Mucosa of stomach (tissue), 1 donor: ENCODE data around the gene ARVCF.

Source experiments
- H3K27me3 ChIP-seq: one replicate; pipeline ENCODE4 v1.7.0; 2013; ENCODE audit warnings: mild to moderate bottlenecking, low read length; ENCODE audit not compliant: control insufficient read depth, insufficient read depth
- H3K36me3 ChIP-seq: one replicate; pipeline ENCODE4 v1.7.0; 2013; ENCODE audit warnings: low read length; ENCODE audit not compliant: control insufficient read depth, insufficient read depth
- H3K4me1 ChIP-seq: one replicate; pipeline ENCODE4 v1.7.0; 2013; ENCODE audit warnings: mild to moderate bottlenecking, low read length; ENCODE audit not compliant: control insufficient read depth, insufficient read depth
- H3K4me3 ChIP-seq: one replicate; pipeline ENCODE4 v1.7.0; 2013; ENCODE audit warnings: low read length
- H3K9ac ChIP-seq: one replicate; pipeline ENCODE4 v1.7.0; 2013; ENCODE audit warnings: mild to moderate bottlenecking, low read length, moderate library complexity
- H3K9me3 ChIP-seq: one replicate; pipeline ENCODE4 v1.7.0; 2013; ENCODE audit warnings: mild to moderate bottlenecking, low read length, moderate library complexity; ENCODE audit not compliant: control insufficient read depth
- donor health status: Pancreatic carcinoma.

The ARVCF gene

DNA sequence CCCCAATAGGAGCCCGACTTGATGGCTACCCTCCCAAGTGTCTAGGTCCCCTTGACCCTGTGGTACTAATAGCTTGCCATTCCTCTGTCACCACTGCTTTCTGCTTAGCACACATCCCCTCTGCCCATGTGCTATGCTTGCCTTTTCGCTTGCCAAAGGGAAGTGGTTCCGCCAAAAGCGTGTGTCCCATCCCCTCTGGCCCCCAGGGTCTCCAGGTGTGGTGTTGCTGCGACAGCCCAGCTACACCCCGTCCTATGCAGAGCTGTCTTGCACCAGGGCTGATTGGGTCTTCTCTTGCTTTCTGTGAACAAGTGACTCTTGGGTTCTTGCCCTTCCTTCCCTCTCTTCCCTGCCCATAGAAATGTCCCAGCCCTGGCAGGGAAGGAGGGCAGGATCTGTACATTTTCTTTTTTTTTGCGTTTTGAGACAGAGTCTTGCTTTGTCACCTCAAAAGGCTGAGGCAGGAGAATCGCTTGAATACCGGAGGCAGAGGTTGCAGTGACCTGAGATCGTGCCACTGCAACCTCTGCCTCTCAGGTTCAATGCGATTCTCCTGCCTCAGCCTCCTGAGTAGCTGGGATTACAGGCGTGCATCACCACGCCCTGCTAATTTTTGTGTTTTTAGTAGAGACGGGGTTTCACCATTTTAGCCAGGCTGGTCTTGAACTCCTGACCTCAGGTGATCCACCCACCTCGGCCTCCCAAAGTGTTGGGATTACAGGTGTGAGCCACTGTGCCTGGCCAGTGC is 8.2 kb upstream of the ARVCF start:
- Histone ChIP-seq H3K27me3 (no peaks in the 10 kb centered on the region), H3K4me3 (no peak overlapping the region), H3K9ac (no peak overlapping the region), H3K9me3 (no peaks in the 10 kb centered on the region), H3K4me1 (peaks cover 15% of the 10 kb centered on the region), H3K36me3 (no peaks in the 10 kb centered on the region)

DNA sequence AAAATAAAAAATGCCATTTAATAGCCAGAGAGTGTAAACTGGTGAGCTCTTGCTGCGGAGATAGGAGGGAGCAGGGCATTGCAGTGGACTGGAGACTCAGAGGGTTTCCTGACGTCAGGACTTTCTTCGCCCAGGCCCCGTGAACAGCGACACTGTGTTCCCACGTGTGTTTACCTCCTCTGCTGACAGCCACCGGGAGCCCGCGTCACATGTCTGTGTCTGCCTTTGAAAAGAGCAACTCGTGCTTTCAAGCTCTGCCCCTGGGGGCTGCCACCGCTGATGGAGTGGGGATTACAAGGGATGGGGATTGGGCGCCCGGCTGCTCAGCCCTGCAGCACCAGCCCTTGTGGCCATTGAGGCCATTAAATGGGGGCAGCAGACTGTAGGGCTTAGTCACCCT is 7.6 kb upstream of the ARVCF start:
- peaks cover 15% of the 10 kb centered on the region for H3K4me1 ChIP-seq
- no peak overlapping the region for H3K4me3 ChIP-seq
- H3K9ac ChIP-seq, result no peak overlapping the region
- H3K27me3 ChIP-seq, result no peaks in the 10 kb centered on the region
- no peaks in the 10 kb centered on the region for H3K36me3 ChIP-seq
- no peaks in the 10 kb centered on the region for H3K9me3 ChIP-seq

DNA sequence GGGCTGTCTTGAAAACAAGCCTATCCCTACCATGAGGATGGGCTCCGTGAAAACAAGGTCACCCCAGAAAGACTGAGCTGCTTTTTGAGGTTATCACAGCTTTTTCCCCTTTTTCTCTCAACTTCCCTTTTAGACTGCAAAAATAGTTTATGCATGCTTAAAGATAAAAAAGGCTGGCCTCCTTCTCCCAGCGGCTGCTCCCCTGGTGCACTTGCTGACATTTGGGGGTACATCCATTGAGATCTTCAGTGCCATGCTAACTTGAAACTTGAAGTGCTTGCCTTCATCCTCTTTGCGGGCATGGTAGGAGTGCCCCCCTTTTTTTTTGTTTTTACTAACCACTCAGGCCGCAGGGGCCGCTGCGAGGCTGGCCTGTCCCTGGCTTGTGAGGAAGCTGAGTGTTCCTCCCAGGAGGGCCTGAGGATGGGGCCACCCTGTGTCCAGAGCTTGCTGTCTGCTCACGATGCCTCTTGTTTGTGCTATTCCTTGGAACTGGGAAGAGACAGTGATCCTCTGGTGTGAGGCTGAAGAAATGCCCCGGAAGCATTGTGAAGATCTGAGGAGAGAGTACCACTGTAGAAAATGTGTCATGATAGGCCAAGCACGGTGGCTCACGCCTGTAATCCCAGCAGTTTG is 6.5 kb upstream of the ARVCF start:
- Histone ChIP-seq H3K27me3 (peaks cover 4% of the 10 kb centered on the region), H3K9me3 (no peaks in the 10 kb centered on the region), H3K36me3 (no peaks in the 10 kb centered on the region), H3K4me3 (no peak overlapping the region), H3K9ac (no peak overlapping the region), H3K4me1 (peaks cover 15% of the 10 kb centered on the region)

DNA sequence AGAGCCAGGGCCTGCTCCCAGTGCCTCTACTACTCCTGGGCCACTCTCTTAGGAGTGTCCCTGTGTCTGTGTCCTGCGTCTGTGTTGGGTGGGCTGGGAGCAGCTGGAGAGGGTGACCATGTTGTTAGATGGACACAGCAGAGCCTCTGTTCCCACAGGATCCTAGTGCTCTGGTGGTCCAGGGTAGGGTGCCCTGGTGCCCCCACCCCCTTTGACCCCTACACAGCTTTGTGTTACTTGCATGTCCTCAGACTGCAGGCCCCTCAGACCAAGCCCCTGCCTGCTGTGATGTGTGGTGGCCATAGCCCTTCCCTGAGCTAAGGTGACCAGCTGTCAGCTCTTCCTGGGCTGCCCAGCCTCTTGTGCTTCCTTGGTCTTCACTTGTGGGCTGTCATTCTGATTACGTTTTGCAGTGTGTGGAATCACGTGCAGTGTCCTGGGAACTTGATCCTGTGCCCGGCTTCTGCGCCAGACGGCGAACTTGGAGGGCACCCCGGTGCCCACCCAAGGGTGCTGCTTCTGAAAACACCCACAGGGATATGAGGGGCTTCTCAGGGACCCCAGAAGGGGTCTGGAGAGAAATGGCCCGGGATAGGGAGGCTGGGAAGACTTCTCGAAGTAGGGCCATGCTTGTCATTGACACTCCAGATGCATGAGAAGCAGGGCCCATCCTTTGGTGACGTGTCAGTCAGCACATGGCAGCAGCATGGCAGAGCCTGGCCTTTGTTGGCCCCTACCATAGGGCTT is 5.8 kb upstream of the ARVCF start:
- Histone ChIP-seq H3K9ac (peak overlapping the region; percentile 91), H3K27me3 (peaks cover 11% of the 10 kb centered on the region), H3K4me1 (peaks cover 18% of the 10 kb centered on the region), H3K4me3 (no peak overlapping the region), H3K9me3 (no peaks in the 10 kb centered on the region), H3K36me3 (no peaks in the 10 kb centered on the region)

DNA sequence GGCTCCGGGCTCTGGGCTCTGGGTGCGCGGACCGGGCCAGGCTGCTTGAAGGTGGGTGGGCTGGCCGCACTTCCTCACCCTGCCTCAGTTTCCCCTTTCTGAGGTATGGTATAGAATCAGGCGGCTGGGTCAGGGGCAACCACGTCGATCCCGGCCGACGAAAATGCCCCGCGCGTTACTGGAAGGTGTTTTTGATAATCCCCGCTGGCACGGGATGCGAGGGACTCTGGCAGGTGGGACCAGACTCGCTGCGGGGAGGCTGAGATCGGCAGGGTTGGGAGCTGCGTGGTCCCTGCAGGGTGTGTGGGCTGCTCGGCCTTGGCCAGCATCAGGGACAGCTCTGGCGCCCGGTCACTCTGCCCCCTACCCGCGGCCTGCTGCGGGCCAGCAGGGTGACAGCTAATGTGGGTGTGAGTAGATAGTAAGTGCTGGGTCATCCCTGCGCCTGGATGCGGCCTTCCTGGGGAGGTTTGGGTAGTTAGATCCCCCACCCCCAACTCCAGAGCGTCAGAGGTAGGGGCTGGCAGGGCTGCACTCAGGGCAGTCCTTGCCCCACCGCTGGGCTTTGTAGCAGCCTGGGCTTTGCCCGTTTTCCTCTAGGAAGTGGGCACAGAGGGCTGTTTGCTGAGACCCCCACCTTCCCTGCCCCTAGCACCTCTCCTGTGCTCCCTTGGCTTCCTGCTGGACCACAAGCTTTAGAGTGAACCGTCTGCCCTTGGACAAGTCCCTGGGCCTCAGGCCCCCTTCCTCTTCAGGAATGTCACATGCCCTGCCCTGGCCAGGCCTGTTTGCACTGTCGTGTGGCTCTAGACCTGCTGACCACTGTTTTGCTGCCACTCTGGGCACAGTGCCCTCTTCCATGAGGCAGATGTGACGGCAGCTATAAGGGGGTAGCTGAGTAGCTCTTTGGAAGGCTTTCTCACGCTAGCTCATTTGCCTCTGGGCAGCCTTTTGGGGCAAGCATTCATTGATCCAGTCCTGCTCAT is 4.9 kb upstream of the ARVCF start:
- peak overlapping the region; percentile 90 for H3K4me3 ChIP-seq
- no peaks in the 10 kb centered on the region for H3K9me3 ChIP-seq
- H3K9ac ChIP-seq, result peak overlapping the region; percentile 91
- H3K27me3 ChIP-seq, result peaks cover 15% of the 10 kb centered on the region
- H3K36me3 ChIP-seq, result no peaks in the 10 kb centered on the region
- peaks cover 23% of the 10 kb centered on the region for H3K4me1 ChIP-seq

DNA sequence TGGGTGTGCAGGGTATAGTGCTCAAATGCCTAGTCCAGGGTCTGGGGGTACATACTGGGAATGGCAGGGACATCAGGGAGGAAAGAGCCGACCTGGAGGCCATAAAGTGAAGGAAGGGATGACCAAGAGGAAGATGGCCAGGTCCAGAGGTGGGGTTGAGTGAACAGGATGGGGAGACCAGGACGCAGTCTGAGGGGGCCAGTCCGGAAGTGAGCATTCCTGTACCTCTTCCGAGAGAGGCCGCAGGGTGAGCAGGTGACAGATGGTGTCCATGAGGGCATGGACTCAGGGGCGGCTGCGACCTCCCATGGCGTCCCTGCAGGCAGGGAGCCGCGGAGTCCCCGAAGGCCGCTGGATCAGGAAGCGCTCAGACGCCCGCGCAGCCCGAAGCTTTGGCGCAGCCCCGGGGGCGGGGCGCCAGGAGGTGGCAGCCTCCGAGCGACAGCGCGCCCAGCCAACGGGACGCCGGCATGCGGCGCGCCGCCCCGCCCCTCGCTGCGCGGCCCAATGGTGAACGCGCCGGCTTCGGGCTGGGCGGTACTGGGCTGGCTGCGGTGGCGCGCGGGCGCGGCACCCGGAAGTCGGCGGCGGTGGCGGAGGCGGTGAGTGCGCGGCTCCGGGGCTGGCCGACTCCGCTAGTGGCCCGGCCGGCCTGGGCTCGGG is 4.0 kb upstream of the ARVCF start, which contains the start of gene TANGO2:
Gene TANGO2 (plus strand): TSS at position 578 of the 663 bp plus-strand sequence. CDS start 15,689 bp downstream, outside the sequence.
- Histone ChIP-seq H3K9me3 (no peaks in the 10 kb centered on the region), H3K4me1 (peaks cover 23% of the 10 kb centered on the region), H3K36me3 (no peaks in the 10 kb centered on the region), H3K9ac (peak within 1 kb of the TSS; percentile 91), H3K4me3 (peak within 1 kb of the TSS; percentile 90), H3K27me3 (peaks cover 15% of the 10 kb centered on the region)

DNA sequence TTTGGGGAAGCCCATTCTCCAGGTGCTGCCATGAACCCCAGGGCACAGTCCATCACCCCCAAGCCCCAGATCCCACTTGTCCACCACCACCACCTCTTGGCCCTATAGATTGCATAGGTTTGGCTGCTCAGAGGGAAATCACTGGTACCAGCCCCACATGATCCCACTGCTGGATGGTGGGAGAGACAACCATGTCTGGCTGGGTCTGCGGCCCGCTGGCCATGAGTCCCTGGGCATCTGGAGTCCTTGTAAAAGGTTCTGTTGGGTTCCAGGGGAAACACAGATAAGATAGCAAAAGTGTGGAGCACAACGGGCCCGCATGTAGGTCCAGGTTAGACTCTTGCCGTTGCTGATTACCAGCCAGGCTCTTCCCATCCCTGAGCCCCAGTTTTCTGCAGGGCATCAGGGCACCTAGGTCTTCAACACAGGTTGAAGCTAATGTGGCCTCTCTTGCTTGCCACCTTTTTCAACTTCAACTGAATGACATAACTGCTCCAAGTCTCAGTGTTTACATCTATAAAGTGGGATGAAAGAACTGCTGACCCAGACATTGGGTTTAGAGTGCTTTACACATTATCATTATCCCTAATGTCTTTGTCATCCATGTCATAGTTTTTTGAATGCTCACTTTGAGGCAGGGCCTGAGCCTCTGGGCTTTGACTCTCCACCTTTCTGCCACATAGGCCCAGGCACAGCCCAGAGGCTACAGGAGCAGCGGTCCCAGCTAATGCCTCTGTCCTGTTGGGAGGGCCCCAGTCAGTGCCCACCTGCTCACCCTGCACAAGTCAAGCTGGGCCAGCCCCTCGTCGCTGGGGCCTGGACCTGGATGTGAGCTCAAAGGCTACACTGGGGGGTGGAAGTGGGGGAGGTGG is 3.3 kb upstream of the ARVCF start:
- no peaks in the 10 kb centered on the region for H3K36me3 ChIP-seq
- H3K9me3 ChIP-seq, result no peaks in the 10 kb centered on the region
- peaks cover 15% of the 10 kb centered on the region for H3K27me3 ChIP-seq
- H3K4me1 ChIP-seq, result peaks cover 31% of the 10 kb centered on the region
- H3K4me3 ChIP-seq, result peak overlapping the region; percentile 6
- H3K9ac ChIP-seq, result peak overlapping the region; percentile 73

DNA sequence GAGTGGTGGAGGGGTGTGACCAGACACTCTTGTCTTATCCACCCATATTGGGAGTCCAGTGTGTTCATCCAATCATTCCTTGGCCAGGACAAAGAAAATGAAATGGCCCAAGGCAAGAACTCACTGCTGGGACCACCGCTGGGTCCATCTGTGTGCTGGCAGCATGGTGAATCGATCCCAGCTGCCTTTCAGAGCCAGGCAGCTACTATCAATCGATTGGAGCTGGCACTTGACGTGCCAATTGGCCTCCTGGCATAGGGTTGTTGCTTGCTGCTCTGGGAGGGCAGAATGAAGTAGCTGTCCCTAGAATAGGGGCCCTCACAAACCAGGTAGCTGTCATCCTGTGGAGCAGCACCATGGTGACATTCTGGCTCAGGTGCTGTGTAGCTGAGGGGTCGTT is 1.4 kb upstream of the ARVCF start:
- H3K36me3 ChIP-seq, result no peaks in the 10 kb centered on the region
- no peaks in the 10 kb centered on the region for H3K9me3 ChIP-seq
- no peak overlapping the region for H3K4me3 ChIP-seq
- H3K4me1 ChIP-seq, result peaks cover 37% of the 10 kb centered on the region
- H3K9ac ChIP-seq, result no peak overlapping the region
- peaks cover 15% of the 10 kb centered on the region for H3K27me3 ChIP-seq

DNA sequence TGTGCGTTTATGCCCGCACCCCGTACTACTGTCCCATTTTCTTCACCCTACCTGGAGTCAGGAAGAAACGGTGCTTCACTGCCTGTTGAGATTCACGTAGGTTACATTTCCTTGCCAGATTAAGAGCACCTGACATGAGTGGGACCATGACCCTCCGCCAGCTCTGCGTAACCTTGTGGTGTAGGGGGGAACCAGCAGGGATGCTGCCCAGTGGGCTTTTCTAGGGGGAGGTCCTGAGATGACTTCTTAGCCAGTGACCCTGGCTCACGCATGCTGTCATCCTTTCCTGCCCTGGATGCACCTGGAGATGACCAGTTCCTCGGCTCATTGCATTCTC is 967 bp upstream of the ARVCF start:
- peaks cover 37% of the 10 kb centered on the region for H3K4me1 ChIP-seq
- H3K9me3 ChIP-seq, result no peaks in the 10 kb centered on the region
- H3K27me3 ChIP-seq, result peaks cover 15% of the 10 kb centered on the region
- H3K4me3 ChIP-seq, result peak overlapping the region; percentile 82
- H3K9ac ChIP-seq, result peak overlapping the region; percentile 61
- H3K36me3 ChIP-seq, result no peaks in the 10 kb centered on the region

DNA sequence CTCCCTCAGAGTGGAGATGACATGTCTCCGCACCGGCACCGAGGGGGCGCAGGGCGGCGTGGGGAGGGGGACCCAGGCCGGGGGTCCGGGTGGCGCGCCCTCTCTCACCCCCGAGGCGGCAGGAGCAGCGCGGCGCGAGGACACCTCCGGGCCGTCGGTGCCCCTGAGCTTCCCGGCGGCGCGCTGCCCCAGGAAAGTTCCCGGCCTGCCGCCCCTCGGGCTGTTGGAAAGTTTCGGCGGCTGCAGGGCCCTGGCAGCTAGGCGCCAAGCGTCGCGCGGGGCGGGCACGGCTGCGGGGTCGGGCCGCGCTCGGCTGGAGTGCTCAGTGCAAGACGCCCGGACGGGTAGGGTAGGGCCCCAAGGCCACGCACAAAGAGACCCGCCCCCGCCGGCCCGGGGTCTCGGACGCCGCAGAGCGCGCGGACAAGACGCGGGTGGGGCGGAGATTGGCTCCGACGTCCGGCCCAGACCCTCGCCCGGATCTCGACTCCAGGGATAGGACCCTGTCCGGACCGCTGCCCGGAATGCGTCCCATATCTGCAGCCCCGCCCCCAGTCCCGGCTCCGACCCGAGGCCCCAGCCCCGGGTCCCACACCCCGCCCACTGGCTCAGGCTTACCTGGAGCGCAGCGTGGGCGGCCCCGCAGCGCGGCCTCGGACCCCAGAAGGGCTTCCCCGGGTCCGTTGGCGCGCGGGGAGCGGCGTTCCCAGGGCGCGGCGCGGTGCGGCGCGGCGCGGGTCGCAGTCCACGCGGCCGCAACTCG is 471 bp downstream of the ARVCF start:
- peaks cover 26% of the 10 kb centered on the region for H3K4me1 ChIP-seq
- peak overlapping the region; percentile 28 for H3K9ac ChIP-seq
- H3K27me3 ChIP-seq, result peaks cover 15% of the 10 kb centered on the region
- H3K36me3 ChIP-seq, result no peaks in the 10 kb centered on the region
- no peaks in the 10 kb centered on the region for H3K9me3 ChIP-seq
- H3K4me3 ChIP-seq, result peak overlapping the region; percentile 14
